ENCODE results near the gene IPPK.
"Not testable (repeated sequence)": the region's sequence is repeated elsewhere in the genome, so short reads cannot be mapped to it uniquely, and the experiment has no call there.

Gene IPPK

DNA sequence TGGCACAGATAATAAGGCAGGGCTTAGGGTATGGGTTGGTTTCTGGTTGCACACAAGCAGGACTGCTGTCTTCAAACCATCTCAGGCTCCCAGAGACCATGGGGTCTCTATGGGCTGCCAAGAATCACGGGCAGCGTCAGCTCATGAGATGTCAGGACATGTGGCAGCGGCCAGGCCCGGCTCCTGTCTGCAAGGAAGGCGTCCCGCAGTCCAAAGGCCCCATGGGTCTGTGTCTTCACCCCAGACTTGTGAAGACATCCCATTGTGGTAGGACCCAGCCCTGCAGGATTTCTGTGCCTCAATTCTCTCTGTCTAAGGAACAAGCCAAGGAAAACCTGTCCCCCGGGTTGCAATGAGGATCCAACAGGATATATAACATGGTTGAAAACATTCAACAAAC, 32.6 kb downstream of the IPPK start:
- DNase-seq = no peak

DNA sequence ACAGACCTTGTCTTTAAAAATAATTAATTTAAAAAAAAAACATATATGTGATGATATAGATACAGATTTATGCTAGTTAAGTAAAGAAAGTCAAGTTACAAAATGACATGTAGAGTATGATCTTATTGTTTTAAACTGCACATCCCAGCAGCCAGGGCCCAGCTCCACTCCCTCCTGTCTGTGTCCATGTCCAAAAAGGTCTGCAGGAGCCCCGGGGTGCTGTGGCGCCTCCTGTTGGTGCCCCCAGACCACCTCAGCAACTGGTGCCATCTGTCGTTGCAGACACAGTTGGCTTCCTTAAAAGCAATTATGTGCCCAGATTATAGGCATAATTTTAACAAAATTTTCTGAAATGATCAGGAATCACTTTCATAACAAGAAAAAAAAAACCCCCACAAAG, 33.3 kb downstream of the IPPK start:
- DNase-seq = no peak

DNA sequence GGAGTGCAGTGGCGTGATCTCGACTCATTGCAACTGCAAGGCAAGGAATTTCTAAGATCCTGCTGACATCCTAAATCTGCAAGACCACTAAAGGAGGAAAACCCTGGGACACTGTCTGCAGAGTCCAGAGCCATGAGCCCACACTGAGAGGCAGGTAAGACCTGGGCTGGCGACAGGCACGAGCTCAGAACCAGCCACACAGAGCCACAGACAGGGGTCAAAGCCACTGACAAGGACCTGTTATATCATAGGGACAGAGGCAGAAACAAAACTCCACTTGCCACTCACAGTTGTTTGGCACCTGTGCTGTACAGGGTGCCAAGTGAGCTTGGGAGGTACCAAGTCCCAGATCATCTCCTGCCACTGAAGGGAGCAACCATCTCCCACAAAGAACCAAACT, 34.2 kb downstream of the IPPK start:
- no peak for DNase-seq

DNA sequence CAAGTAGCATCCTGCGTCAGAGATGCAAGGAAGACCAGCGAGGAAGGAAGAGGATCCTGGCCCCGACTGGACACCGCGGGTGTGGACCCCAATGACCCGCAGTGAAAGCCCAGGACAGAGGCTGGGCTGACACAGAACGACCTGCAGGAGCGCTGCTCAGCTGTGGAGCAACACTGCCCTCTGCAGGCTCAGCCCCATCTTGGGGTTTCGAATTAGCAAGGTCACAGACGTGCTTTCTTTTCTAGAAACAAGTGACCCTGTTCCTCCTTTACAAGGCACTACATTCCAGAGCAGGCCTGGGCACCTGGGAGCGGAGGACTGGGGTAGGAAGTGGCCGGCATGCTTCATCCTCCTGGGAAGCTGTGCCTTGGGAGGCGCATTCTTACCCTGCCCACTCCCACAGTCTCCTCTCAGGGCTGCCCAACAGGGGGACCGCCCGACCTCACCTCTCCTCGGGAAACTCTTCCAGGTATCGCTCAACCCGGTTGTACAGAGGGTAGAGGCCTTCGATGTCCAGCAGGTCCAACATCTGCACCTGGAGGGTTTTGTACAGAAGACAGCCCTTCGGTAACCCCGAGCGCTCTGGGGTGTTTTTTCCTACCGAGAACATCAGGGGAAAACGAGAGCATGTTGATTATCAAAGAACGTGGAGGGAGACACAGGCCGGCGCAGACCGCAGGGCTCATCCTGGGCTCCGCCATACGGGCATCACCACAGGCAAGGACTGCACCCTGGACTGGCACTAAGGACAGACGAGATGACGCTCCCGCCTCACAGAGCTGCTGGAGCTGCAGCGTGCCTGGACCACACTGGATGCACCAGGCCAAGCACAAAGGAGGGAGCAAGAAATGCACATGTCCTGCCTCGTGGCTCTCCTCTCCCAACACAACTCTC, 35.0 kb downstream of the IPPK start:
- peak; percentile 34 to 57 for DNase-seq

DNA sequence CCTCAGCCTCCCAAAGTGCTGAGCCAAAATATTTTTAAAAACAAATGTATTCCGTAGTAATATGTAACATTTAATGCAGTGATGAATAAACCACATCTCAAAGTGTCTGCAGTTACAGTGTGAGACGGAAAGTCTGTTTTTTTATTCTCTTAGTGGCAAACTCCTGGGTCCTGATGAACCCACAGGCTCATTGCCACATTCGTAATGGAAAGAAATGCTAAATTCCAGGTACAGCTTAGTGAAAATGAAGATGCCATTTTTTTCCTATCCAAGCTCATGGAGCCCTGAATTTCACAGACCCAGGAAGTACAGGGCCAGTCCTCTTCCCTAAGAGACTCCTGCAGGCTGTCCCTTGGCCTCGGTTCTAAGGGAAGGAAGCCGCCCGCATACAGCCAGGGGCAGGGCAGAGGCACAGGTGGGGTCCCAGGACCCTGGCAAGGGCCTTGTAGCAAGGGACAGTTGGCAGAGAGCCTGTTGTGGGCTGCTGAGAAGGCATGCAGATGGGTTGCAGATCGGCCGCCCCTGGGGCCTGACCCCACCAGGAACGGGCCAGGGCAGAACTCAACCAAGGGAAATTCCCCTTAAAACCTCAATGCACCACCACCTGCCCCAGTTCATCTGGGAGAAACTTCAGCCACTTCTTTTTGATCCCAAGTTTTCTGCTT, 36.2 kb downstream of the IPPK start:
- no peak for DNase-seq

DNA sequence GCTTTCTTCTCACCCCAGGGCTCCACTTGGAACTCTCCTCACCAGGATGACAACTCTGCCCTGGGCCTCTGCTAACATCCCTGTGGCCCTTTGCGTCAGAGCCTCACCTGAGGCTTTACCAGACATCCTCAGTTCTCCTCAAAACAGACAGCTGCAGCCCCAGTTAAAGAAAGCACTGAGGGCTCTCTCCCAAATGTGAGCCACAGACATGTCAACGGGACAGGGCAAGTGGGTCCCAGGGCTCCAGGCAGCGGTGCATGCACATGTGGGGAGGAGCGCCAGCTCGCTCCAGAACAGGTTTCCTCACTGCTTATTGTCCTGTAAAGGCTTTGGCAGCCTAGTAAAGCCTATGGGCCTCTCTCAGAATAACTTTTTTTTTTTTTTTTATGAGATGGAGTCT, 37.3 kb downstream of the IPPK start:
- DNase-seq = no peak

DNA sequence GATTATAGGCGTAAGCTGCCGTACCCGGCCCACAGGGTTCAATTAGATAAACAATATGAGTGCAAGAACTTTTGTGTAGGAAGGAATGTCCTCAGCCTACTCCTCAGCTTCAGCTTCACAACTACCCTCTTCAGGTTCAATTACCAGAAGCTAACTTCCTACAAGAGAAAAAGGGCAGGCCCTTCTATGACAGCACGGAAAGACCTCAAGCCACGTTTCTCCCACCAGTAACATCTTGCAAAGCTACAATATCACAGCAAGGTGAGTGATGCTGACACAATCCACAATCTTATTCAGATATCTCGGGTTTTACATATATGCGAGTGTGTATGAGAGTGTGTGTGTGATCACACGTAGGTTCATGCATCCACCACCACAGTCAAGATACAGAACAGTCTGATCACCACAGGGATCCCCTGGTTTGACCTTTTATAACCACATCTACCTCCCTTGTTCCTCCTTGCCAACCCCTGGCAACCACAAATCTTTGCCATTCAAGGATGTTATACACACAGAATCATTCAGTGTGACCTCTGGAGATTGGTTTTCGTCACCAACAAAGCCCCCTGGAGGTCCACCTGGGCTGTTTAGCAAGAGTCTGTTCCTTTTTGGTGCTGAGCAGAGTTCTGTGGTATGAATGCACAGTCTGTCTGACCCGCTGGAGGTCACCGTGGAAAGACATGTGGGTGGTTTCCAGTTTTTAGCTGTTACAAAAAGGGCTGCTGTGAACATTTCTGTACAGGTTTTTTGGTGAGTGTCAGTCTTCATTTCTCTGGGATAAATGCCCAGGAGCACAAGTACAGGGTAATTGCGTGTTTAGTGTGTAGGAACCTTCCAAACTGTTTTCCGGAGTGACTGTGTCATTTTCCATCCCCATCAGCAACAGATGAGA, 38.2 kb downstream of the IPPK start:
- DNase-seq = peak in 1 of 2 donors; percentile 13

DNA sequence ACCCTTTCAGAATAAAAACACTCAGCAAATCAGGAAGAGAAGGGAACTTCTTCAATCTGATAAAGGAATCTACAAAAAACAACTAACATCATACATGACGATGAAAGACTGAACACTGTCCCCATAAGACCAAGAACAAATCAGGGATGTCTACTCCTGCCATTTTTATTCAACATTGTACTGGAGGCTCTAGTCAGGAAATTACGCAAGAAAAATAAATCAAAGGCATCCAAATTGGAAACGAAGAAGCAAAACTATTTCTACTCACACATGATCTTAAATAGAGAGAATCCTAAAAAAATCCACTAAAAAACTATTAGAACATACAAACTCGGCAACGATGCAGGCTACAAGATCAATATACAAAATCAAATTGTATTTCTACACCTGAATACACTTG, 42.3 kb downstream of the IPPK start:
- no peak for DNase-seq

DNA sequence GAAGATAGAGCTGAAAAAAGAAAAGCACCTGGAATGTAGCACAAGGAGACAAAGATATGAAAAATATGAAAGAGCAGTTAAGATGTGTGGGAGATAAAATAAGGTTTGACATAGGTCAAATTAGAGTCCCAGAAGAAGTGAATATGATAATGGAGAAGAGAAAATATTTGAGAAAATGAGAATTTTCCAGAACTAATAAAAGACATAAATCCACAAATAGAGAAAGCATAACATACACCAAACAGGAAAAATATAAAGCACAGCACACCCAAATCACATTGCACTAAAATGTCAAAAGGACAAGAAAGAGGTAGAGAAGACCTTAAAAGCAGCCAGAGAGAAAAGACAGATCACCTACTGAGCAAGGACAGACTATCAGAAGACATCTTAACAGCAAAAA, 43.4 kb downstream of the IPPK start:
- no peak for DNase-seq

DNA sequence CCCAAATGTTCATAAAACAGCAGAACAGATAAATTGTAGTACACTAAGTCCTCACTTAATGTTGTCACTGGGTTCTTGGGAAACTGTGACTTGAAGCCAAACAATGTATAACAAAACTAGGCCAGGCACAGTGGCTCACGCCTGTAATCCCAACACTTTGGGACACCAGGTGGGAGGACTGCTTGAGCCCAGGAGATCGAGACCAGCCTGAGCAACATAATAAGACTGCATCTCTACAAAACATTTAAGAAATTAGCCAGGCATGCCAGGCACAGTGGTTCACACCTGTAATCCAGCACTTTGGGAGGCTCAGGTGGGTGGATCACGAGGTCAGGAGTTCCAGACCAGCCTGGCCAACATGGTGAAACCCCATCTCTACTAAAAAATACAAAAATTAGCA, 46.0 kb downstream of the IPPK start:
- DNase-seq = not testable (repeated sequence)

DNA sequence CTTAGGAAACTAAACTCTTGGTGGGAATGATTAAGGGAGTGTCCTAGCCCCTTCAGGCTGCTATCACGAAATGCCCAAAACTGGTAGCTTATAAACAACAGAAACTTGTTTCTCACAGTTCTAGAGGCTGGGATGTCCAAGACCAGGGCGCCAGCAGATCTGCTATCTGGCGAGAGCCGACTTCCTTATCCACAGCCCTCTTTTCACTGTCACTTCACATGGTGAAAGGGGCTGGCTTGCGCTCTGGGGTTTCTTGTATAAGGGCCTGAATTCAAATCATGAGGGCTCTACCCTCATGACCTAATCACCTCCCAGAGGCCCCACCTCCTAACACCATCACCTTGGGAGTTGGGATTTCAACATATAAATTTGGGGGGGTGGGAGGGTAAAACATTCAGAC, 49.1 kb downstream of the IPPK start:
- DNase-seq = no peak

DNA sequence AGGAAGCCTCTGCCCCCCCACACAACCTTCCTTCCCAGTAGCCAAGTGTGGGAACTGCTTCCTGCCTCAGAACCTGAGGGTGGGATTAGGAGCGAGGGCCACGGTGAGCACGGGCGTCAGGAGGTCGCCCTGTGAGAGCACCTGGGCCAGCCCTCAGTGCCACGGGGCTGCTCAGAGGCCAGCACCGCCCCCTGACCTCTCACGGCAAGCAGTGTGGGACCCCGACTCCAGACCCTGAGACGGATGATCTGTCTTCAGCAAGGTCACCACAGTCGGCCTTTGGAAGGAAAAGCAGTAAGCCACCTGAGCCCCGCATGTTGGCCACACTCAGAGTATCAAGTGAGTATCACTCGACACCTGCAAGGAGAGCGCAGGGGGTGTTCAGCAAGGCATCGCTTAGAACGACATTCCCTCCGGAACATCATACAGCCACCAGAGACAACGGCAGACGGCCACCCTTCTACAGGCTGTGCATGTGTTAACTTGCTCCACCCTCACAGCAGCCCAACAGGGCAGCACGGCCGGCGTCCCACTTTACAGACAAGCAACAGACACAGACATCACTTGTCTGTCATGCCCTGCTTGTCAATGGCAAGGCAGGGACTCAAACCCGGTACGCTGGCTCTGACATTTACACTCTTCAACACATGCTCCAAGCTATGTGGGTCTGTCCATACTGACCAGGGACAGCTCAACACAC, 50.2 kb downstream of the IPPK start:
- no peak for DNase-seq

DNA sequence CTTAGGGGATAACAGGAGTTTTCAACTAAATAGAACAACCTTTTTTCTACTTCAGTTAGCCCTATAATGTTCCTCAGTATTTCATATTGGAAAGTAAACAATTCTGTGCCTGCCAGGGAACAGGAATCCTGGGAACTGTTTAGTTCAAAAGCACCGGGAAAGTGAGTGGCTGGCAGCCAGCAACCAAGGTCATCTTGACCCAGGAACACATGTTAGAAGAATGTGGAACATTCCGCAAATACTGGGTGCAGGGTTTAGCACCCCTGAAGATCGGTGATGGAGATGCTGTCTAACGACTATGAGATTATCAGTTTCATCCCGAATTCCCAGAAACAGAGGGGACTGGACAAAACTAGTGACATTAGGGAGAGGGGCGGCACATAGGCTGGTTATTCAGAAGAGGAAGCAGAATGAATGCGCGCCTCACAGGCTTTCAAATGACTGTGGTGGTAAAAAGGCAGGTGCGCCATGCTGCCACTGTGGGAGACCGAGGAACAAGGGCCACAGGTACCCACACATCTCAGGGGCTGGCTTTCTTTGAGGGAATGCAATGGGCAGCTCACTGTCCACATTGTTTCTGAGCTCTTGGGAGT, 51.2 kb downstream of the IPPK start:
- DNase-seq = no peak

DNA sequence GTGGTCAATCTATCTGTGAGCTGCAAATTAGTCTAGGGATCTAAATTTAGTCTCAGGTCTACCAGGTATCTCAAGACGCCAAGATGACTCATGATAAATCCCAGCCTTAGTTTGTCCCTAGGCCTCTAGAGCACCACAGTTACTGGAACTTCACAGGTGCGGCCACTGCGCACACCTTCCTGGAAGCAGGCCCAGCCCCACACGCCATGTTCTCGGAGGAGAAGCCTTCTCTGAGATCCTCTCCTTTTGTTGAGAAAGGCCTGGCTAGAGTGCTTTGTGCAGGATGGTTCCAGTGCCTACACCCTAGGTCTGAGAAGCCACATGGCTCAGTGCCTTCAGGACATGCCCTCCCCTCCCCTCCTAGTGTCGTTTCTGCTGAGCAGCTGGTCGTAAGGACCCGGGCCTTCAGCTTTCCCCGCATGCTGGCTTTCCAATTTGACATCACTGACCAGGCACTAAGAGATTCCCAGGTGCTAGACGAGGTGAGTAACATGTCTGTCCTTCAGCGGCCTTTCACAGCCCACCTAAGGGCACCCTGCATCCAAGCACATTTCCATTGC, 51.9 kb downstream of the IPPK start:
- DNase-seq = no peak

DNA sequence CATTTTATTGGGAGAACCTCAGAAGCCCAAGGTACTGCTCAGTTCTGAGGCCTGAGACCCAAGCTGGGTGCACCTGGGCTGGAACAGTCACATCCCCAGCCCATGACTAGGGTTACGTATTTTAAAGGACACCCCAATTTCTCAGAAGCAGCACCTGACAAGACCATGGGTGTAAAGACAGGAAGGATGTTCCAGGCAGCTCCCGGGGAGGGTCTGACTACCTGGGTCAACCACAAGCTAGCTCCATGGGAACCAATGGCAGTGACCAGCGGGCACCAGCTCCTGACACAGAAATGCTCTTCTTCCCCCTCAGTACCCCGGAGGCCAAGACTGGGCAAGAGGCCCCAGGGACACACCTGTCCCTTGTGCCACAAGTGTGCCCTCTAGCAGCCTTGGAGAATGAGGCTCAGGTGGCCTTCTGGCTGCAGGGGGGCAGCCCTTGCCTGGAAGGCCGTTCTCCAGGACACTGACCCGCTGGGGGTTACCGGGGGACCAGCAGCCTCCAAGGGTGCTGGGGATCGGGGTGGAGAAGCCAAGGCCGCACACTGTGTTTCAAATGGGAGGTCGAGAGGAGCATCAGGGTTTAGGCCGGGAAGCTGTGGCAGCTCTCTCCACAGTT, 52.6 kb downstream of the IPPK start:
- DNase-seq = no peak

DNA sequence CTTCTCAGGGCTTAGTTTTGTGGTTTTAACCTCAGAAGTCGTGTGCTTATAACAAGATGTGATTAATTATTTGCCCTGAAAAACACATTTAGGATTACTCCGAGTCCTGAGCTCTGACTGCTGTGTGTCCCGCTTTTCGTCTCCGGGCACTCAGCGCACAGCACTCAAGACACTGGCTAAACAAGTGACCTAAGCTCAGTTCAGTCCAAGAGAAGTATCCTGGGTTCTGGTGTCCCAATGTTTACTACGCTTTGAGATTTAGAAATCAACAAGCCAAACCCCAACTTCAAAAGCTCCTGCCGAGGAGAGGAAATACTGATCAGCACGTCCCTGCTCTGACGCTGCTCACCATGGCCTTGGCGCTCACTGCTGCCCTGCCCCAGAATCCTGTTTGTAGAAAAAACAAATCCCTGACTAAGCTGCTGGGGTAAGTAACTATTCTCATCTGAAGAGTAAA, 53.2 kb downstream of the IPPK start:
- no peak for DNase-seq

DNA sequence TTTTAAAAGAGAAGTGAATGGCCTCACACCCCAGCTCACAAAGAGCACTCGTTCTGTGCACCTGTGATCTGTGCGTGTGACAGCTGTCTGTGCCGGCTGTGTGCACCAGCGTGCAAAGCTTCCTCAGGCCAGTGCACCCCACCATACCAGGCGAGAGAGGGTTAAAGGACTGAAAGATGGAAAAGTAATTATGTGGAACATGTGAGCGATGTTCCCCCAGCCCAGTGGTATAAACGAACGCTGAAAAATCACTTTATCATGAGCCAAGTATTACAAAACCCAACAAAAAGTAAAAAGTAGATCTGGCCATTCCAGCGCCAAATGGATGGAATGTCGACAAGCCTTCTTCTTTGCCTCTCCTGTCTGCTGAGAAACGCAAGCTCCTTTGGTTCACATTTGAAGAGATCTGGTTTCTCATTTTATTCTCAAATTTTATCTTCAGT, 53.7 kb downstream of the IPPK start:
- no peak for DNase-seq

DNA sequence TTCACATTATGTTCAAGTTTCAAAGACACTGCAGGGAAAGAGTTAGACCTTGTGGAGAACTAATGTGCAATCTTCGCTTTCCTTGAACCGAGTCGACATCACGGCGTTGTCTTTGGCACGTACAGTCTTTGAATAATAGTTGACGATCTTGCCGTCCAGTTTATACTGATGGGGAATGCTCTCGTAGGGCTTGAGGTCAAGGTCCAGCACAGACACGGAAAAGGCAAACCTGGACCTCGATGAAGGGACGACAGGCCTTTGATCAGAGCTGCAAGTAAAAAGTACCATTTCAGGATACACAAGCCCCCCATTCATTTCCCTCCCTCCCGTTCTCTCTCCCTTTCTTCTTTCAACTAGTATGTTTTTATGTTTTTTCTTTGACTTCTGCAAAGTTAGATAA, 54.1 kb downstream of the IPPK start:
- DNase-seq = no peak

DNA sequence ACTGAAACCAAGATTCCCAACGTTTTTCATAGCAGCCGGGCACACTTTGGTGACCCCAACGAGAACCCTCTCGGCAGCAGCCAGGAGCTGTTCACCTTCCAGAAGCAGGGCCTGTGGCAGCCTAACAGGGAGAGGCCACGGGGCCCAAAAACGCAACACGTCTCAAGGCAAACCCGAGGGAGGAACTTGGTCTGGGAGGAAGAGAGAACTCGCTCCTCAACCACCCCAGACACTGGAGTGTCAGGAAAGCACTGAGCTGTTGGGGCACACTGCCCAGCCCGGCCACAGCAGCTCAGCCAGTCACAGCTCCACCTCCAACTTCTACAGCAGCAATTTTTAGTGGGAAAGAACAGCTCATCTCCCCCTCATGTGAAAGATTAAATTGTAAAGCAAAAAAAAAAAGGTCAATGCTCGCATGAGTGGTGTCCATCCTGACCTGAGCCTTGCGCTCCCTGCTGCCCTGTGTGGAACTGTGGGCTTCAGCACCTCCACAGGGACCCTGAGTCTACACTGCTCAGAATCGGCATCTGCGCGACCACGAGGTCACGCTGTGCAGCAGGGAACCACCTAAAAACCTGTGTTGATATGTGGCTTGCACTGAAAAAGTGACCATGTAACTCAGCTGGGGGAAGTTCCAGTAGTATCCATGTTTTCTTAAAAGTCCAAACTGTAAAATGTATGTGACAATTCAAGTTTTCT, 55.0 kb downstream of the IPPK start:
- no peak for DNase-seq

DNA sequence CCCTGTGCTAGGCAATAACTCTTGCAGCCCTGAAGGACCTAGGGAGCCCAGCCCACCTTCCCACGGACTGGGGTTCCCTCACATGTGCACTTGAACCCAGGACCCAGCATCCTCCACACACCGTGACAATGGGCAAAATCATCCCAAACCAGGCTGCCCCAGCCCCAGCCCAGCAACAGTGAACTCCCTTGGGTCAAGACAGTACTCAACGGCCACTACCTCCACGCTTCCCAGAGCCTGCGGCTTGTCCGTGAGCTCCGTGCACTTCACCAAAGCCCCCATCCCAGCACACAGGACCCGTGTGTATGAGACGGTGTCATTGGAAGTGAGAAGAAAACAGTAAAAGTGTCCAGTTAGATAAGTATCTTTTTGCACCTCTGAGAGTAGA, 55.8 kb downstream of the IPPK start:
- DNase-seq = no peak
